GM21381 (cell line): Measurements from ENCODE around the gene CYB5A.

Source experiments
- ATAC-seq: cut with Tn5 transposase; IDR thresholded peaks from one replicate; pipeline ENCODE4 v1.9.1; 2021; ENCODE audit warnings: mild to moderate bottlenecking, moderate library complexity; ENCODE audit not compliant: unreplicated experiment

CYB5A gene

GRCh38 chr18:74249181-74249968, 42.4 kb downstream of the CYB5A start:
- no peak for ATAC-seq

GRCh38 chr18:74248595-74248994, 43.2 kb downstream of the CYB5A start:
- peak; percentile 60 for ATAC-seq

GRCh38 chr18:74248189-74248588, 43.6 kb downstream of the CYB5A start:
- ATAC-seq, result no peak

- ATAC-seq, result no peak
Observed at GRCh38 chr18:74244554-74244953, 47.2 kb downstream of the CYB5A start.

- no peak for ATAC-seq
Observed at GRCh38 chr18:74243127-74243526, 48.6 kb downstream of the CYB5A start.

GRCh38 chr18:74242438-74243096, 49.2 kb downstream of the CYB5A start:
- ATAC-seq, result no peak

GRCh38 chr18:74241970-74242369, 49.8 kb downstream of the CYB5A start:
- ATAC-seq, result no peak

GRCh38 chr18:74241426-74241825, 50.3 kb downstream of the CYB5A start:
- ATAC-seq, result no peak

- no peak for ATAC-seq
Observed at GRCh38 chr18:74239567-74239966, 52.2 kb downstream of the CYB5A start.

GRCh38 chr18:74234326-74235171, 57.2 kb downstream of the CYB5A start:
- no peak for ATAC-seq

- no peak for ATAC-seq
Observed at GRCh38 chr18:74233933-74234325, 57.8 kb downstream of the CYB5A start.

- ATAC-seq, result no peak
Observed at GRCh38 chr18:74230922-74231714, 60.6 kb downstream of the CYB5A start.

GRCh38 chr18:74229891-74230290, 61.9 kb downstream of the CYB5A start:
- ATAC-seq, result no peak

- no peak for ATAC-seq
Observed at GRCh38 chr18:74229005-74229404, 62.8 kb downstream of the CYB5A start.

- no peak for ATAC-seq
Observed at GRCh38 chr18:74228312-74228711, 63.5 kb downstream of the CYB5A start.

GRCh38 chr18:74226666-74227065, 65.1 kb downstream of the CYB5A start:
- no peak for ATAC-seq

- ATAC-seq, result no peak
Observed at GRCh38 chr18:74226156-74226555, 65.6 kb downstream of the CYB5A start.

- no peak for ATAC-seq
Observed at GRCh38 chr18:74225193-74225840, 66.4 kb downstream of the CYB5A start.

- ATAC-seq, result no peak
Observed at GRCh38 chr18:74222710-74223494, 68.9 kb downstream of the CYB5A start.
